Activated CD8-positive, alpha-beta memory T cell treated with anti-CD3 and anti-CD28 coated beads for 48 hours (primary cell): ENCODE data around the gene COA6.

ENCODE experiments used
- DNase-seq, 3 experiments: peaks; one replicate each; pipeline ENCODE4 v3.0.0-alpha.2; 2020; ENCODE audit warnings: low read depth in 2 of 3, low spot score in 2 of 3

The COA6 gene

DNA sequence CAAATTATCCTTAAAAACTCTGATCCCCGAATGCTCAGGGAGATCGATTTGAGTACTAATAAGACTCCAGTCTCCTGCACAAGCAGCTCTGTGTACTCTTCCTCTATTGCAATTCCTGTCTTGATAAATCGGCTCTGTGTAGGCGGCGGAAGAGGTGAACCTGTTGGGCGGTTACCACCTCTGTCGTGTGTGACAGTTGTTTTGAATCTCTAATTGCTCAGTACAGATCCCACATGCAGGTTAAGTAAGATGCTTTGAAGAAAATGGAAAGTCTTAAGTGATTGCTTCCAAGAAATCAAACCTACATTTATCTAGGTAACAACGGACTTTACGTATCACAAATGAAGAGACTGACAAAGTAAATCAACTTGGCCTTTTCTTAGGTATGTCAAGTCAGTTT is 35.5 kb downstream of the COA6 start:
- no peak for DNase-seq

GRCh38 chr1:234409328-234409727 is 36.1 kb downstream of the COA6 start:
- no peak for DNase-seq

- no peak for DNase-seq
These were observed 39.6 kb downstream of the COA6 start for GRCh38 chr1:234412830-234413229.

DNA sequence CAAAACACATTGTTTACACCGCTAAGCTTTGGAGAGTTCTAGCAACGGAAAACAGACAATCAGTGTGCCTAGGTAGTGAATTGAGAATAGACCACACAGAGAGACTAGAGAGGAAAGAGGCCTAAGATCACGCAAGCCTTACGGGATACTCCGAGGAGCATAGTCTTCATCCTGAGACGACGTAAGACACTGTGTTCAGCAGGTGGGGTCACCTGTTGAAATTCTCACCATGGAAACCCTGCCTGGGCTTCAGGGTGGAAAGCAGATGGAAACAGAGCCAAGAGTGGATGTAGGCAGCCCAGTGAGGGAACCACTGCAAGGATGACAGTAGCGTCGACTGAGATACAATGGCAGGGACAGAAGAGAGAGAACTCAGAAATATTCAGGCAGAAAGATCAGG is 40.2 kb downstream of the COA6 start:
- DNase-seq: no peak

DNA sequence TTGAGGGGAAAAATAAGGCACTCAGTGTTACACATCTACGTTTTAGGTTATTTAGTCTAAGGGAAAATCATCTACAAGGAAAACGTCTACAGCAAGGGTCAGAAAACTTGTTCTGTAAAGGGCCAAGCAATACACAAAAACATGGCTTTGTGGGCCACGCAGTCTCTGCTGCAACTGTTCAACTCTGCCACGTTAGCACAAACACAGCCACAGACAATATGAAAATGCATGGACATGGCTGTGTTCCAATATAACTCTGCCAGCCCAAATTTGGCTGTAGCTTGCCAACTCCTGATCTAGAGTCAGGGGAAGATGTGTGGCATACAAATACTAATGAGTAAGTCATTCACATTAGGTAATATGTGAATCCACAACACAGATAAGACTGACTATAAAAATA is 40.7 kb downstream of the COA6 start:
- no peak for DNase-seq

DNA sequence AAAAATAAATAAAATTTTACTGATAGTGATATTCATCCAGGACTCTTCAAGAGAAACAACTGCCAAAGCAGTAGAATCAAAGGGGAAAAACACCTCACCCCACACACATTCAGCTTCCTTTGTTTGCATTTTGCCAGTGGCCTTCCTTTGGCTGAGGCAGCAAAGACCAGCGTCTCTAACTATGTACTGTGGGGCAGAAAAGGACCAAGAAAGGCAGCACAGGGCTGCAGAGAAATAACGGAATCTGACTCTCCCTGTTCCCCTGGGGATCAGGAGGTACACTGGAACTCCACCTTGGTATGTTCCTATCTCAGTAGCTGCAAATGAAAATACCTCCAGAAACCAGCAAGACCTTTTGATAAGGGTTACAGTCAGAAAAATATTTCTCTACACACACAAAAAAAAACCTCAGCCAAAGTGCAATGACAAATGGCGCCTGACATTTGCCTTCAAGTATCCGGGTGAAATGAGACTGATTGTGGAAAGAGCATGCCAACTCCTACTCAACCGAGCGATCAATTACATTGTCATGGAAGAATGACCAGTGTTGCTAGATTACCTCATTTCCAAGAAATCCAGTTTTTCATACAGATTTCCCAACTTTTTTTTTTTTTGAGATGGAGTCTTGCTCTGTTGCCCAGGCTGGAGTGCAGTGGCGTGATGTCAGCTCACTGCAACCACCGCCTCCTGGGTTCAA is 54.8 kb downstream of the COA6 start:
- no peak for DNase-seq

DNA sequence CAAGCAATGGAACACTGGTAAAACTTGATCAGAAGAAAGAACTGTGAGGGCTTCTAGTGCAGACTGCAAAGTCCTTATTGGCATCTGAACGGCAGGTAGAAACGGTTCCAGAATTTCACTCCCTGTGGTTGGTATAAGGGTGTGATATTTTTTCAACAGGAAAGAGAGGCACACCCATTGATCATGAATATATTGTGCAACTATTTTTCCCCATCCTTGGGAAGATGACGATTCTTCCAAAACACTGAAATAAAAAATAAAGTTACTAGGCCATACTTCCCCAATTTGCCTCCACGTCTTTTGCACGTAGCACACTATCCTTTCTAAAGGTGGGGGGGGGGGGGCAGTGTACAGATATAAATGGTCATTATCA is 56.2 kb downstream of the COA6 start:
- no peak for DNase-seq

DNA sequence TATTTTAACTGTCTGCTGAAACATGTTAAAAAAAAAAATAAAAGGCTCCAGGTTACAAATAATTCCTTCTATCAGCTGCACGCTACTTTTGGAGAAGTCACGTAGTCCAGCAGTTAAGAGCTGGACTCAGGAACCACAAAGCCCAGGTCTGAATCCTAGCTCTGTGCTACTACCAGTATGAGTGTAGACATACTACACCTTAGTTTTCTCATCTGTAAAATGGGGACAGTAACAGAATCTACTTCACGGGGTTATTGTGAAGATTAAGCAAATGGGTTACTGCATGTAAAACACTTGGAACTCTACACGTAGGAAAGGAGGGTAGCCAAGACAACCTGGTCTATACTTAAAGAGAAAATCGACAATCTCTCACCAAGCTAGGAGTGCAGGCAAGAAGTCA is 57.4 kb downstream of the COA6 start:
- no peak for DNase-seq

DNA sequence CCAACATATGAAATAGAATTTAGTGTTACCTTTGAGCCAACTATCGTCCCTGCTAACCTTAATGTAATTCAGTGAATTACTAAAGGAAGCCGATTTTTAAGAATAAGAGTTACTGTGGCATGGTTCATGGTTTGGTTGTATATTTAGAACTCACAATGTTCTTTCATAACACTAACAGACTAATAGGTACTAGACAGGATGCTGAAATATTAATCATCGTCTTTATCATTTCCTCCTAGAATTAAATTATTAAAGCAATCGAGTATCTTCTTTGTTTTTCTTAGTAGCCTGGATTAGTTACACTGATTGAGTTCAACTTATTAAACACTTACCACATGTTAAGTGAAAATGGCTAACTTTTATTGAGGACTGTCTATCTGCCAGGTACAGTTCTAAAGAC is 58.0 kb downstream of the COA6 start:
- DNase-seq: no peak

DNA sequence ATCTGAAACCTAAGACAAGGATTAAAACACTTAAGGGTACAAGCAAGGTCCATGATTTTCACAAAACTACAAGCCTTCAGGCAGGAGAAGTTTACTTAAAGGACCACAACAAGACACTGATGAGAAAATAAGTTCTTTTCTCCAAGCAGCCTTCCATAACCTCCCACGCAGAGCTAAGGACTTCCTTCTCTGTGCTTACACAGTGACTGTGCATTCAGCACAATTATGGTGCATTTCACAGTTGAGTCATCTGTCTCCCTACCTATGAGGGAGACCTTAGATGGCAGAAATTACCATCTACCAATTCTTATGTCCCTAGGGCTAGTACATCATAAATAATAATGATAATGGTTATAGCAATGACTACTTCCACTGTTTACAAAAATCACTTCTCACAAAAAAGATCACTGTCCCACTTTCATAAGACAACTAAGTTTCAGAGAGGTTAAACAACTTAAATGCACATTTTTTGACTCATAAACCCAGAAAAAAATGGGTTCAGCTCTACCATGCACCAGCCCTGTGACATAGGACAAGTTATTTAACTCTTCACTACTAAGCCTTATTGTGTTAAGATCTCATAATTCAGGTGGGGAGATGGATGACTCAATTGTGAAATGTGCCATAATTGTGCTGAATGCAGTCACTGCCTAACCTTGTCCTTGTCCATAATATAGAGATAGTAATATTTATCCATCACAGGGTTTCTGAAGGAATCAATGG is 60.5 kb downstream of the COA6 start:
- no peak for DNase-seq
